Spleen (tissue), 11 donors: ENCODE data around the gene CDC5L. TPM values are rescaled to one million over a fixed set of nuclear protein-coding genes. Genes with fewer than 3 reads are reported as not detected.
A peak's percentile ranks its signal among the peaks of the same experiment; 100 is the strongest.

Experiments
- DNase-seq: peaks from one replicate; pipeline ENCODE4 v3.0.0-alpha.2; 2020
- H3K27ac ChIP-seq, 8 donors: fragments of 200-600 bp; sonication (generic) in 7 of 8; 1 replicate in 4 of 8; 2 replicates in 4 of 8; pipeline versions ENCODE4 v1.5.0 to v1.8.0; 2016 to 2021; ENCODE audit warnings: inconsistent platforms in 4 of 8, mild to moderate bottlenecking in 4 of 8, moderate library complexity in 1 of 8
- H3K27me3 ChIP-seq, 7 donors: fragments of 200-600 bp; sonication (generic) in 6 of 7; replicated peaks in 1 of 7; 1 replicate in 4 of 7; 2 replicates in 3 of 7; pipeline versions ENCODE4 v1.5.0 to v1.8.0; 2016 to 2021; ENCODE audit warnings: inconsistent platforms in 3 of 7, mild to moderate bottlenecking in 1 of 7
- H3K36me3 ChIP-seq, 6 donors: fragments of 200-600 bp; sonication (generic) in 5 of 6; 1 replicate in 4 of 6; 2 replicates in 2 of 6; pipeline versions ENCODE4 v1.5.0 to v1.8.0; 2016 to 2021; ENCODE audit warnings: inconsistent platforms in 2 of 6
- H3K4me1 ChIP-seq, 6 donors: fragments of 200-600 bp; sonication (generic) in 5 of 6; 1 replicate in 3 of 6; 2 replicates in 3 of 6; pipeline versions ENCODE4 v1.5.0 to v1.8.0; 2016 to 2021; ENCODE audit warnings: inconsistent platforms in 3 of 6
- H3K4me3 ChIP-seq, 8 donors: fragments of 200-600 bp; sonication (generic) in 7 of 8; 1 replicate in 4 of 8; 2 replicates in 4 of 8; pipeline versions ENCODE4 v1.5.0 to v1.8.0; 2016 to 2021; ENCODE audit warnings: inconsistent platforms in 4 of 8, mild to moderate bottlenecking in 4 of 8, moderate library complexity in 2 of 8
- H3K9me3 ChIP-seq, 8 donors: fragments of 200-600 bp; sonication (generic) in 7 of 8; 1 replicate in 4 of 8; 2 replicates in 4 of 8; pipeline versions ENCODE4 v1.5.0 to v1.8.0; 2016 to 2021; ENCODE audit warnings: inconsistent platforms in 4 of 8
- POLR2A ChIP-seq, 3 donors: fragments of 450-650 bp; IDR thresholded peaks; one replicate each; pipeline ENCODE4 v1.5.1; 2017; ENCODE audit warnings: antibody characterized with exemption in 3 of 3, mild to moderate bottlenecking in 1 of 3
- POLR2AphosphoS5 ChIP-seq, 3 donors: sonication (generic); formaldehyde crosslinking; IDR thresholded peaks; one replicate each; pipeline ENCODE4 v1.5.1; 2017; ENCODE audit warnings: antibody characterized with exemption in 3 of 3
- WGBS, 5 donors: extraction: QIAGEN DNeasy Blood & Tissue Kit in 3 of 5; methylation state at CpG; one replicate each; pipeline versions ENCODE4 v1.1.5 to v1.1.7; 2013 to 2018; 5-methylcytosine and 5-hydroxymethylcytosine counted together
- intact Hi-C: fragments of 100-400 bp; cut with DNase I; formaldehyde crosslinking; loops from one replicate; pipeline ENCODE4 v1.15.0; 2023; ENCODE audit warnings: low total_unique reads
- polyA plus RNA-seq, 3 donors: library from polyadenylated mRNA; stranded (reverse); fragments of 200-250 nt; gene quantifications; one replicate each; pipeline ENCODE4 v1.2.1, GENCODE V29; 2013
- total RNA-seq, 7 donors: library from RNA; depleted of rRNA in 3 of 7; stranded (reverse); fragments of >200 nt in 3 of 7; fragmentation: NEBNext Ultra II Directional in 4 of 7; extraction: Animal tissue kit (Norgen Biotek cat#: 25700) in 4 of 7; gene quantifications; one replicate each; pipeline versions ENCODE4 v1.1.0 to v1.2.1, GENCODE V29; 2016 to 2021
- TF ChIP-seq, protein P1 (sequence below), 11 experiments: fragments of 200-600 bp in 7 of 11; fragments of 450-650 bp in 4 of 11; sonication (generic) in 4 of 11; IDR thresholded peaks in 8 of 11; conservative IDR thresholded peaks in 3 of 11; 1 replicate in 7 of 11; 2 replicates in 4 of 11; pipeline versions ENCODE4 v1.4.0 to v1.8.0; 2016 to 2021; ENCODE audit warnings: antibody characterized with exemption in 11 of 11, inconsistent platforms in 4 of 11, mild to moderate bottlenecking in 1 of 11
- donor health status: healthy with polysubstance abuse.
- donor health status: DM: no; HTN: no; CAD: no; lungs with moderate emphysema.
- donor health status: DM: no; HTN: no; CAD: no.
- donor health status: Bipolar disorder and iron deficiency.
- donor health status: healthy.
- donor health status: DM: no; HTN: no; CAD: no.
- donor health status: DM: yes; HTN: yes; CAD: no.

Gene CDC5L
- total and polyA plus RNA-seq, 10 donors = 5.3 to 20.3 (median 18.1) TPM

DNA sequence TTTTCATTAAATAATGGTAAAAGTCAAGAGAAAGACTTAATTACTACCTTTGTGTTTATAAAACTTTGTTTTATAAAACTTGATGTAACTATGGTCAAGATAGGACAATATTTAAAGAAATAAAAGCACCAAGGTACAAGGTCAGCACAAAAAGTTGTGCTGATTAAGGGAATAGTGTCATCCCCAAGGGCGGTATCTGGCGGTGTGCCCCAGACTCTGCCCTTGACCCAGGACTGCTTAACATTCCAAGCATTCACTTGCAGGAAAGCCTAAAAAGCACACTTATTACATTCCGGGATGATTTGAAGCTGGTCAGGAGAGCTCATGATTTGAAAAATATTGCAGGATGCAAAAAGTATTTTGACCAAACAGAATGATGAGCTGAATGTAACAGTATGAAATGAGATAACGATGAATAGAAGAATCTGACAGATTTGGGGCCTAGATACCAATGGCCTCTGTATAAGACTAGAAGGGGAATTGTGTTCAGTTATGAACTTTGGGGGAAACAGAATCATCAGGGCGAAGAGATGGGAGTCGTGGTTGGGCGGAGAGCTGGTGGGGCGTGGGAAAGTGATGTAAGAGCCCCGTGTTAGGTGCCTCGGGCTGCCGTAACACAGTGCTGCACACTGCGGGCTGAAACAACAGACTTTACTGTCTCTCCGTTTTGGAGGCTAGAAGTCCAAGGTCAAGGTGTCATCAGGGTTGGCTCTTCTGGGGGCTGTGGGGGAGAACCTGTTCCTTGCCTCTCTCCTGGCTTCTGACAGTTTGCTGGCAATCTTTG, 77.2 kb downstream of the CDC5L start:
- Histone ChIP-seq H3K4me1 (peaks cover 0 to 19% (median 8%) of the 10 kb centered on the region in 6 donors), H3K9me3 (no peaks in the 10 kb centered on the region), H3K27ac (peak overlapping the region in 1 of 8 donors; percentile 34), H3K4me3 (no peak overlapping the region), H3K27me3 (peaks cover 0 to 3% (median 0%) of the 10 kb centered on the region in 7 donors), H3K36me3 (no peaks in the 10 kb centered on the region)
- 57 to 77% (median 71%) methylated on average over 13 of the region's 13 CpGs for WGBS, 5 donors
- no peak for DNase-seq
- TF ChIP-seq POLR2A (IDR thresholded peaks at IDR 0.05) (no peak), POLR2AphosphoS5 (IDR thresholded peaks at IDR 0.05) (peak in 1 of 3 donors; percentile 39)
- intact Hi-C loops = no loop called here

DNA sequence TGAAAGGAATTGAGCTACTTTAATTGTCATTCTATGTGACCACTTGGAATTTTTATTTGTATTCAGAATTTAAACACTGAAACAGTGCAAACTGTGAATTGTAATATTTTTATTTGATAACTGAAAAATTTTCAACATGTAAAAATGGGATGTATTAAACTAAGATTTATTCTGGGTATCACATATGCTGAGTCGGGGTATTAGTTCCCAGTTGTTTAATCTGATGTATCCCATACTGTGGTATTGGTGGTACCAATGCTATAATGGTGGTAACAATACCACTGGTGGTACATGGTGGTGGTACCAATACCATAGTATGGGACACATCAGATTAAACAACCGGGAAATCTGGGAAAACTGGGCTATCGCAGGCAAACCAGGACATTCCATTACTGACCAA, 79.4 kb downstream of the CDC5L start:
- Histone ChIP-seq H3K9me3 (no peaks in the 10 kb centered on the region), H3K27ac (no peak overlapping the region), H3K27me3 (peaks cover 0 to 6% (median 0%) of the 10 kb centered on the region in 7 donors), H3K4me3 (no peak overlapping the region), H3K36me3 (no peaks in the 10 kb centered on the region), H3K4me1 (peaks cover 0 to 19% (median 8%) of the 10 kb centered on the region in 6 donors)
- DNase-seq = no peak
- intact Hi-C loops = no loop called here
- WGBS, 5 donors = 84 to 96% (median 91%) methylated on average over 3 of the region's 3 CpGs
- no peak for TF ChIP-seq POLR2A (IDR thresholded peaks at IDR 0.05)
- TF ChIP-seq, protein P1, sequence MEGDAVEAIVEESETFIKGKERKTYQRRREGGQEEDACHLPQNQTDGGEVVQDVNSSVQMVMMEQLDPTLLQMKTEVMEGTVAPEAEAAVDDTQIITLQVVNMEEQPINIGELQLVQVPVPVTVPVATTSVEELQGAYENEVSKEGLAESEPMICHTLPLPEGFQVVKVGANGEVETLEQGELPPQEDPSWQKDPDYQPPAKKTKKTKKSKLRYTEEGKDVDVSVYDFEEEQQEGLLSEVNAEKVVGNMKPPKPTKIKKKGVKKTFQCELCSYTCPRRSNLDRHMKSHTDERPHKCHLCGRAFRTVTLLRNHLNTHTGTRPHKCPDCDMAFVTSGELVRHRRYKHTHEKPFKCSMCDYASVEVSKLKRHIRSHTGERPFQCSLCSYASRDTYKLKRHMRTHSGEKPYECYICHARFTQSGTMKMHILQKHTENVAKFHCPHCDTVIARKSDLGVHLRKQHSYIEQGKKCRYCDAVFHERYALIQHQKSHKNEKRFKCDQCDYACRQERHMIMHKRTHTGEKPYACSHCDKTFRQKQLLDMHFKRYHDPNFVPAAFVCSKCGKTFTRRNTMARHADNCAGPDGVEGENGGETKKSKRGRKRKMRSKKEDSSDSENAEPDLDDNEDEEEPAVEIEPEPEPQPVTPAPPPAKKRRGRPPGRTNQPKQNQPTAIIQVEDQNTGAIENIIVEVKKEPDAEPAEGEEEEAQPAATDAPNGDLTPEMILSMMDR (IDR thresholded peaks at IDR 0.05 in 8 of 11, conservative IDR thresholded peaks at IDR 0.05 in 3 of 11) = no peak
- TF ChIP-seq POLR2AphosphoS5 (IDR thresholded peaks at IDR 0.05) = no peak

DNA sequence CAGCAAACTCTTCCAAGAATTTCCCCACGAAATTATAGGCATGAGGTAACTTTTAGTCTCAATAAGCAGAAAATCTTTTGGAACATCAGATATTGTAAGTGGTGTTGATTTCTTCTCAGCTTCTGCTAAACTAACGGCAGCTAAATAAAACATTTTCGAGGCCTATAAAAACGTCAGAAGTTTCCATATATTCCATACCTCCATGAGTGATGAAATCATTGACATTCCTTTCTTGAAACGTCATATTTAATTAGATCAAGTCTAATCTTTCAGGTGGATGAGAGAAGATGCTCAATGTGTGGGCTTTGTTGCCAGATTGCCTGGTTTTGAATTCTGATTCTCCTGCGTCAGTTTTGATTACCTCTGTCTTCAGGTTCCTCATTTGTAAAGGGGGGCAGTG, 81.3 kb downstream of the CDC5L start:
- Histone ChIP-seq H3K9me3 (no peaks in the 10 kb centered on the region), H3K27me3 (peaks cover 0 to 8% (median 0%) of the 10 kb centered on the region in 7 donors), H3K4me1 (peaks cover 0 to 16% (median 8%) of the 10 kb centered on the region in 6 donors), H3K4me3 (no peak overlapping the region), H3K27ac (no peak overlapping the region), H3K36me3 (no peaks in the 10 kb centered on the region)
- intact Hi-C loops = no loop called here
- no peak for DNase-seq
- 80 to 92% (median 84%) methylated on average over 6 of the region's 6 CpGs for WGBS, 5 donors
- no peak for TF ChIP-seq POLR2AphosphoS5 (IDR thresholded peaks at IDR 0.05)
- no peak for TF ChIP-seq POLR2A (IDR thresholded peaks at IDR 0.05)
- TF ChIP-seq, protein P1 (IDR thresholded peaks at IDR 0.05 in 8 of 11, conservative IDR thresholded peaks at IDR 0.05 in 3 of 11) = no peak

DNA sequence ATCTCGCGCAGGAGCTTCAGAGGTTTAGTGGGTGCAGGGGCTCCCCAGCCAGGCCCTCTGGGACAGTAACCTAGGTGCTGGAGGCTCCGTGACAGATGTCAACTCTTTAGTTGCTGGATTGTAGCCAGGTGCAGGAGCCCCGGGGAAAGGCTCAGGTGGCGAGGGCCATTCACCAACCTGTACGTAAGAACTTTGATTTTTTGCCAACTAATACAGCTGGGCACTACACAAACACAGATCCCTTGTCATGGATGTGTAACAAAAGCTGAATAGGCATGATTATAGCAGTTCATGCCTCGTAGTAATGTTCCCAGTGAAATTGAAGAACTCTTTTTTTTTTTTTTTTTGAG, 82.6 kb downstream of the CDC5L start:
- DNase-seq = no peak
- intact Hi-C loops = loop anchor here (10.0 kb wide), 3 partner anchors 185 to 1455 kb away; no protein-coding TSS in a partner anchor

More for the DNA sequence above, 82.6 kb downstream of the CDC5L start:
- Histone ChIP-seq H3K9me3 (no peaks in the 10 kb centered on the region), H3K4me1 (peaks cover 0 to 4% (median under 1%) of the 10 kb centered on the region in 6 donors), H3K4me3 (no peak overlapping the region), H3K27ac (no peak overlapping the region), H3K36me3 (no peaks in the 10 kb centered on the region), H3K27me3 (peaks cover 0 to 16% (median 0%) of the 10 kb centered on the region in 7 donors)
- TF ChIP-seq POLR2AphosphoS5 (IDR thresholded peaks at IDR 0.05) (no peak), POLR2A (IDR thresholded peaks at IDR 0.05) (no peak)
- TF ChIP-seq, protein P1 (IDR thresholded peaks at IDR 0.05 in 8 of 11, conservative IDR thresholded peaks at IDR 0.05 in 3 of 11) = peak in 3 of 11 experiments; percentile 2 to 25 (median 14)
- WGBS, 5 donors = 76 to 84% (median 81%) methylated on average over 7 of the region's 7 CpGs
